Activated CD8-positive, alpha-beta T cell treated with anti-CD3 and anti-CD28 coated beads, Interleukin-2, amount 10 ng/mL, durations not matched to agents 7 days and 5 days (primary cell): ENCODE measurements around the gene VAV2. TPM values are rescaled to one million over a fixed set of nuclear protein-coding genes. Genes with fewer than 3 reads are reported as not detected.

ENCODE experiments used
- ATAC-seq: fragments of 150-1000 bp; cut with Tn5 transposase; one replicate; pipeline ENCODE4 v1.10.0; 2021; ENCODE audit warnings: moderate library complexity
- CTCF ChIA-PET: fragments of 350-600 bp; sonication (Branson Sonifier 250); formaldehyde crosslinking; loops from one replicate; lab custom pipeline; 2021; ENCODE audit warnings: antibody characterized with exemption; lab: Charles Lee
- POLR2A ChIA-PET: fragments of 350-600 bp; sonication (Branson Sonifier 250); formaldehyde crosslinking; loops from one replicate; lab custom pipeline; 2021; ENCODE audit warnings: antibody characterized with exemption; lab: Charles Lee
- DNase-seq: peaks from one replicate; pipeline ENCODE4 v3.0.0-alpha.2; 2020
- H3K27ac Mint-ChIP-seq: one replicate; pipeline ENCODE4 v1.8.0; 2021; ENCODE audit warnings: mild to moderate bottlenecking, mixed read lengths
- H3K27me3 Mint-ChIP-seq: one replicate; pipeline ENCODE4 v1.8.0; 2021; ENCODE audit warnings: low read depth, mixed read lengths
- H3K36me3 Mint-ChIP-seq: one replicate; pipeline ENCODE4 v1.8.0; 2021; ENCODE audit warnings: low read depth, mixed read lengths
- H3K4me1 Mint-ChIP-seq: one replicate; pipeline ENCODE4 v1.8.0; 2021; ENCODE audit warnings: low read depth, mixed read lengths
- H3K4me3 Mint-ChIP-seq: one replicate; pipeline ENCODE4 v1.8.0; 2021; ENCODE audit warnings: mild to moderate bottlenecking, mixed read lengths
- H3K9me3 Mint-ChIP-seq: one replicate; pipeline ENCODE4 v1.8.0; 2022; ENCODE audit warnings: mixed read lengths; ENCODE audit not compliant: insufficient read depth
- total RNA-seq, 2 experiments: library from RNA; stranded (reverse); gene quantifications; one replicate each; pipeline ENCODE4 v1.2.3, GENCODE V29; 2021

Gene VAV2
- total RNA-seq, 2 experiments from 2014 or later: 10.1 to 10.3 TPM

DNA sequence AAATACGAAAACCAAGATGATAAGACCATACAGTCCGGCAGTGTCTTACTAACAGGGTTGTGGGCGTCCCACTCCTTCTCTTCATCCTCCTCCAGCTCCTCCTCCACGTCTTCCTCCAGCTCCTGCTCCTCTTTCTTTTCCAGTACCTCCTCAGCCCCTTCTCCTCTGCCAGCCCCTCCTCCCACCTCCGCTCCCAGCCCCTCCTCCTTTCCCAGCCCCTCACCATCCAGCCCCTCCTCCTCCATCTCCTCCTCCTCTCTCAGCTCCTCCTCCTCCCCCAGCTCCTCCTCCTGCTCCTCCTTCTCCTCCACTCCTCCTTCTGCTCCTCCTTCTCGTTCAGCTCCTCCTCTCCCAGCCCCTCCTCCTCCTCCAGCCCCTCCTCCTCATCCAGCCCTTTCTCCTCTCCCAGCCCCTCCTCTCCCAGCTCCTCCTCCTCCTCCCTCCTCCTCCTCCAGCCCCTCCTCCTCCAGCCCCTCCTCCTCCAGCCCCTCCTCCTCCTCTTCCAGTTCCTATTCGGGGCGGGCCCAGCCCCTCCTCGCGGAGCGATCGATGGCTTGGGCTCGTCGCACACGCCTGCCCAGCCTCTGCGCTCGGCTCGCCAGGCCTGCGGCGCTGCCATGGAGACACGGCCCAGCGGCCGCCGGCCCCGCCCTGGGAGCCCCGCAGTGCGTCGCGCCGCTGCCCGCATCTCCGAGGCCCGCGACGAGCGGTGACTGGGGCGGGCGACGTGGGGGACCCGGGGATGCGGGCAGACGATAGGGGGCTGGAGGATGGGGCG lies 32.9 kb upstream of the VAV2 start, which contains the start of gene BRD3OS:
TSS of gene BRD3OS (plus strand) at position 654 of the 778 bp plus-strand sequence. CDS start 1,267 bp downstream, outside the sequence.
- DNase-seq (peak; percentile 95), ATAC-seq (peak; percentile 88)
- POLR2A ChIA-PET: interaction anchor here (0.6 to 1.3 kb wide), 4 partner anchors 31 to 825 kb away, joined by 3 to 6 read pairs (median 4); no protein-coding TSS in a partner anchor
- CTCF ChIA-PET: interaction anchor here (0.6 to 1.6 kb wide), 9 partner anchors 9 to 74 kb away, joined by 3 to 5 read pairs (median 4); no protein-coding TSS in a partner anchor
- peak within 1 kb of the TSS; percentile 70 for H3K27ac Mint-ChIP-seq
- H3K4me3 Mint-ChIP-seq: peak within 1 kb of the TSS; percentile 79
- H3K36me3 Mint-ChIP-seq: peaks cover 6% of the 10 kb centered on the region
- H3K27me3 Mint-ChIP-seq: no peaks in the 10 kb centered on the region
- no peaks in the 10 kb centered on the region for H3K9me3 Mint-ChIP-seq
- peaks cover 16% of the 10 kb centered on the region for H3K4me1 Mint-ChIP-seq

- Mint-ChIP-seq H3K27me3 (no peaks in the 10 kb centered on the region), H3K27ac (peak overlapping the region; percentile 64), H3K4me1 (peaks cover 16% of the 10 kb centered on the region), H3K36me3 (peaks cover 6% of the 10 kb centered on the region), H3K9me3 (no peaks in the 10 kb centered on the region), H3K4me3 (no peak overlapping the region)
- ATAC-seq (no peak), DNase-seq (no peak)
- ChIA-PET POLR2A (interaction anchor here (1.0 to 1.1 kb wide), 2 partner anchors 30 kb away, joined by 4 read pairs; no protein-coding TSS in a partner anchor), CTCF (interaction anchor here (1.2 to 1.5 kb wide), 3 partner anchors 23 to 42 kb away, joined by 3 to 4 read pairs (median 4); no protein-coding TSS in a partner anchor)
These were observed 32.2 kb upstream of the VAV2 start for GRCh38 chr9:134024214-134024792.

- ATAC-seq (no peak), DNase-seq (no peak)
- CTCF ChIA-PET: interaction anchor here (3.9 kb wide), 1 partner anchor 20 kb away, joined by 10 read pairs; no protein-coding TSS in a partner anchor
- POLR2A ChIA-PET: interaction anchor here (0.6 kb wide), 1 partner anchor 939 kb away, joined by 3 read pairs; no protein-coding TSS in a partner anchor
- Mint-ChIP-seq H3K9me3 (peaks cover 4% of the 10 kb centered on the region), H3K4me3 (no peak overlapping the region), H3K27me3 (no peaks in the 10 kb centered on the region), H3K4me1 (no peaks in the 10 kb centered on the region), H3K36me3 (peaks cover 7% of the 10 kb centered on the region), H3K27ac (no peak overlapping the region)
These were observed 22.8 kb upstream of the VAV2 start for GRCh38 chr9:134014946-134015345.

- no peak overlapping the region for H3K4me3 Mint-ChIP-seq
- H3K36me3 Mint-ChIP-seq: peaks cover 7% of the 10 kb centered on the region
- peaks cover 4% of the 10 kb centered on the region for H3K9me3 Mint-ChIP-seq
- peaks cover 2% of the 10 kb centered on the region for H3K27me3 Mint-ChIP-seq
- ChIA-PET CTCF (no interaction called here), POLR2A (no interaction called here)
- H3K4me1 Mint-ChIP-seq: no peaks in the 10 kb centered on the region
- H3K27ac Mint-ChIP-seq: no peak overlapping the region
- DNase-seq: no peak
- ATAC-seq: no peak
These were observed 19.3 kb upstream of the VAV2 start for GRCh38 chr9:134011401-134011800.

DNA sequence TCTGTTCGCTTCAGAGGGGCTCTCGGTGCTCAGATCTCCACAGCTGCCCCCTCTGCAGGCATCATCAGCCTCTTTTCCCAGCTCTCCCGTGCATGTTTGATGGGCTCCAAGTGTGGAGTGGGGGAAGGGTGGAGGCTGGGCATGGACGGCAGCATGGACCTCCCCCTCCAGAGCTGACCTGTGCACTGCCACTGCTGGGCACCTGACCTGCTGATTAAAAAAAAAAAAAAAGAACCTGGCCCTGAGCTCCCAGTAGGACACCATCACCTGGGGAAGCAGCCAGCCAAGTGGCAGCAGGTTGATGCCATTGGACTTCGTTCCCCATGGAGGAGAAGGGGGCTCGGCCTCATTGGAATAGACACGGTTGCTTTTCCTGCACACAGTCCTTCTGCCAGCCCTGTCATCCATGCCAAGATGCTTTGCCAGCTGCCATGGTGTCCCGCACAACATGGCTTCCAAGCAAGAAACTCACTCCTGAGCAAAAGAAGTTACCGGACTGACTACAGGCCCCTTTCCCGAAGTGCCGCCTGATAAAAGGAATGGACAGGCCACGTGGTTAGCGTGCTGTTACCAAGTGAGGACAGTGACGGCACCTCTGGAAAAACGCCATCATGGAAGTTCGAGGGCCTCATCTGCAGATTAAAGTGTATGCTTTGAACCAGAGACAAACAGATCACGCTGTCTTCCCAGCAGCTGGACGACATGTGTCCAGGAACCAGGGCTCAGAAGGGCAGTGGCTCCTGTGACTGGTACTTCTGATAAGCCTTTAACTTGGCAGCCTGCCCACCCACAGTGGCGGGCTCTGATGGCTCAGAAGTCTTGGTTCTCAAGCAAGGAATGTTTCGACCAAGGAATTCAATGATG lies 18.4 kb upstream of the VAV2 start:
- H3K27ac Mint-ChIP-seq: no peak overlapping the region
- H3K9me3 Mint-ChIP-seq: peaks cover 4% of the 10 kb centered on the region
- no peak overlapping the region for H3K4me3 Mint-ChIP-seq
- no peaks in the 10 kb centered on the region for H3K4me1 Mint-ChIP-seq
- ATAC-seq (no peak), DNase-seq (no peak)
- peaks cover 7% of the 10 kb centered on the region for H3K36me3 Mint-ChIP-seq
- ChIA-PET POLR2A (no interaction called here), CTCF (no interaction called here)
- H3K27me3 Mint-ChIP-seq: peaks cover 2% of the 10 kb centered on the region

DNA sequence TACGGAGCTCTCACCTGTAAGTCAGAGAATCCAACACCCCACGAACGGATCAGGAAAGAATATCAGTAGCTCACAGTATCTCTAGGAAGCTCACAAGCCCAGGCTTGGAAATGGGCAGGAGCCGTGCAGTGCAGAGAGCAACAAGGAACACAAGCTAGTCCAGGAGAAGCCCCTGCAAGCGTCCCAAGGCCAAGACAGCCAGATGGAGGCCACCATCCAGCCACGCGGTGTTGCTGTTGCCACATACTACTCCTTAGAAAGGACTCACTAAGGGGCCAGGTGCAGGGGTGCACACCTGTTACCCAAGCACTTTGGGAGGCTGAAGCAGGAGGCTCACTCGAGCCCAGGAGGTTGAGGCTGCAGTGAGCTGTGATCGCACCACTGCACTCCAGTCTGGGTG lies 15.4 kb upstream of the VAV2 start:
- DNase-seq: no peak

DNA sequence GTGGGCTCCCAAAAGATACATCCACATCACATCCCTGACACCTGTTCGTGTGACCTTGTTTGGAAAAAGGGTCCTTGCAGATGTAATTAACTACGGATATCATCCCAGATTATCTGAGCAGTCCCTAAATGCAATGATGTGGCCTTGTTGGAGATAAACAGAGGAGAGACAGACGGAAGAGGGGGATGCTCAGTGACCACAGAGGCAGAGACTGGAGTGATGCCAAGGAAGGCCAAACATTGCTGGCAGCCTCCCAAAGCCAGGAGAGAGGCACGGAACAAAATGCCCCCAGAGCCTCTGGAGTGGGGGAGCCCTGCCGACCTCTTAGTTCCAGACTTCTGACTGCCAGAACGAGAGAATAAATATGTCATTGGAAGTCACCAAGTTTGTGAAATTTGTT lies 15.0 kb upstream of the VAV2 start:
- Mint-ChIP-seq H3K4me1 (no peaks in the 10 kb centered on the region), H3K9me3 (no peaks in the 10 kb centered on the region), H3K36me3 (peaks cover 3% of the 10 kb centered on the region), H3K27ac (no peak overlapping the region), H3K27me3 (peaks cover 2% of the 10 kb centered on the region), H3K4me3 (no peak overlapping the region)
- no peak for DNase-seq
- POLR2A ChIA-PET: no interaction called here
- ATAC-seq: no peak
- CTCF ChIA-PET: interaction anchor here (1.3 kb wide), 2 partner anchors 12 to 225 kb away, joined by 3 to 4 read pairs; no protein-coding TSS in a partner anchor

More for the DNA sequence above, 15.4 kb upstream of the VAV2 start:
- H3K36me3 Mint-ChIP-seq: peaks cover 3% of the 10 kb centered on the region
- no peak for ATAC-seq
- ChIA-PET POLR2A (no interaction called here), CTCF (interaction anchor here (1.3 kb wide), 2 partner anchors 13 to 225 kb away, joined by 3 to 4 read pairs; no protein-coding TSS in a partner anchor)
- no peak overlapping the region for H3K27ac Mint-ChIP-seq
- H3K9me3 Mint-ChIP-seq: no peaks in the 10 kb centered on the region
- H3K27me3 Mint-ChIP-seq: peaks cover 2% of the 10 kb centered on the region
- no peak overlapping the region for H3K4me3 Mint-ChIP-seq
- H3K4me1 Mint-ChIP-seq: no peaks in the 10 kb centered on the region

- H3K4me1 Mint-ChIP-seq: no peaks in the 10 kb centered on the region
- CTCF ChIA-PET: interaction anchor here (1.0 kb wide), 1 partner anchor 12 kb away, joined by 3 read pairs; no protein-coding TSS in a partner anchor
- H3K36me3 Mint-ChIP-seq: no peaks in the 10 kb centered on the region
- no peak for ATAC-seq
- DNase-seq: no peak
- H3K27me3 Mint-ChIP-seq: peaks cover 2% of the 10 kb centered on the region
- H3K4me3 Mint-ChIP-seq: no peak overlapping the region
- H3K27ac Mint-ChIP-seq: no peak overlapping the region
- POLR2A ChIA-PET: no interaction called here
- no peaks in the 10 kb centered on the region for H3K9me3 Mint-ChIP-seq
These were observed 13.3 kb upstream of the VAV2 start for GRCh38 chr9:134005381-134005780.

DNA sequence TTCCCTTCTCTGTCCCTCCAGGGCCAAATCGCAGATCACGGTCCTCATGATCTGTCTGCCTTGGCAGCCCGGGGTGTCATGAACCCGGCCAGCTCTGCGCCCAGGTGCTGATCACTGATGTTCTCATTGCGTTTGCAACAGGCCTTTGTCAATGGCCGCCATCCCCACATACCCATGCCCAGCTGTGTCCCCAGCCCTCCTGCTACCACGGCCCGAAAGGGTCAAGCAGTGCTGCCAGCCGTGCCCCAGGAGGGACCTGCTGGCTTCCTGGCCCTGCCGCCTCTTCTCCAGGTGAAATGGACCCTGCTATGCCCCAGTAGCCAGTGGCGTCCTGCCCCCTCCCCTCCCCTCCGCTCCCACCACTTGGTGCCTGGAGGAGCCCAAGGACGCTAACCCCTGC lies 12.8 kb upstream of the VAV2 start:
- peaks cover 2% of the 10 kb centered on the region for H3K27me3 Mint-ChIP-seq
- ChIA-PET POLR2A (no interaction called here), CTCF (interaction anchor here (1.0 kb wide), 1 partner anchor 12 kb away, joined by 3 read pairs; no protein-coding TSS in a partner anchor)
- ATAC-seq: no peak
- no peak overlapping the region for H3K27ac Mint-ChIP-seq
- no peaks in the 10 kb centered on the region for H3K36me3 Mint-ChIP-seq
- no peaks in the 10 kb centered on the region for H3K4me1 Mint-ChIP-seq
- no peak overlapping the region for H3K4me3 Mint-ChIP-seq
- DNase-seq: no peak
- H3K9me3 Mint-ChIP-seq: no peaks in the 10 kb centered on the region

DNA sequence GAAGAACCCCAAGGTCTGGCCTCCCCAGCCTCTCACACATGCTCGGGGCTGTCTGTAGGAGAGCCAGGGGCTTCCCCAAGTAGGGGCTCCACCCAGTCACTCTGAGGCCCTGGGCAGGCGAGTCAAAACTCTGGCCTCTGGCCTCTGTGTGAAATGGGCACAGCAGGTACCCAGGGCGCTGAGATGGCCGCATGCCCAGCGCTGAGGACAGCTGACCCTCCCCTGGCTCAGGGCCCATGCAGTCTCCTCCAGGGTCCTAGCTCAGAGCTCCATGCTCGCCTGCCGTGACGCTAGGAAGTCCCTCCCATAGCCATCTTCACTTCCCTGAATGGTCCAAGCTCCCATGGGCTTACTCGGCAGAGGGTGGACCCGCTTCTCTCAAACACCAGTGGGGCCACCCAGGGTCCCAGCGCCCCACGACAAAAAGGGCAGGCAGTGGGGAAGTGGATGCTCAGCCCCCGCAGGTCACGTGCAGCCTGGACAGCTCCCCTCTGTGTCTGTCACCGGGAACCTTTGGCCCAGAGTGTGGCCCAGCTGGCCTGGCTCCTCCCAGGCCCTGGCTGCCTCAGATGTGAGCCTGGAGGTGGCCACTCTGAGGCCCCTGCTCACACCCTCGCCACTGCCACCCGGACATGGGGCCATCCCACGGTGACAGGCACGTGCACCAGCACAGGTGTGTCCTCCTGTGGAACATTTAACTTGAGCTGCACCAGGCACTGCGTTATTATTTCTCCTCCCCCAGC lies 12.2 kb upstream of the VAV2 start:
- H3K27me3 Mint-ChIP-seq: peaks cover 2% of the 10 kb centered on the region
- no peaks in the 10 kb centered on the region for H3K4me1 Mint-ChIP-seq
- H3K27ac Mint-ChIP-seq: no peak overlapping the region
- ChIA-PET CTCF (no interaction called here), POLR2A (no interaction called here)
- no peaks in the 10 kb centered on the region for H3K9me3 Mint-ChIP-seq
- DNase-seq: no peak
- no peak overlapping the region for H3K4me3 Mint-ChIP-seq
- ATAC-seq: no peak
- H3K36me3 Mint-ChIP-seq: no peaks in the 10 kb centered on the region

GRCh38 chr9:134003237-134003636 lies 11.1 kb upstream of the VAV2 start:
- ChIA-PET POLR2A (no interaction called here), CTCF (no interaction called here)
- H3K36me3 Mint-ChIP-seq: no peaks in the 10 kb centered on the region
- H3K4me1 Mint-ChIP-seq: no peaks in the 10 kb centered on the region
- no peaks in the 10 kb centered on the region for H3K27me3 Mint-ChIP-seq
- H3K9me3 Mint-ChIP-seq: no peaks in the 10 kb centered on the region
- DNase-seq (no peak), ATAC-seq (no peak)
- no peak overlapping the region for H3K4me3 Mint-ChIP-seq
- H3K27ac Mint-ChIP-seq: peak overlapping the region; percentile 5
